ENCODE data around the gene DERA. TPM values are rescaled to one million over a fixed set of nuclear protein-coding genes. Genes with fewer than 3 reads are reported as not detected.
A peak's percentile ranks its signal among the peaks of the same experiment; 100 is the strongest.

Gene DERA
- total and polyA plus RNA-seq, 2 experiments from 2014 or later = 57.2 to 64.7 TPM

GRCh38 chr12:15984097-15984800, 73.1 kb downstream of the DERA start:
- Histone ChIP-seq H3K27ac (peak overlapping the region; percentile 8), H3K27me3 (no peaks in the 10 kb centered on the region), H2AFZ (no peak overlapping the region), H3K4me3 (no peak overlapping the region), H3K4me1 (ENCODE audit: insufficient read depth) (peaks cover 23% of the 10 kb centered on the region), H3K9me3 (ENCODE audit: low read depth) (no peaks in the 10 kb centered on the region), H3K79me2 (no peaks in the 10 kb centered on the region), H3K36me3 (replicated peaks; ENCODE audit: insufficient read depth, low read depth) (no peaks in the 10 kb centered on the region), H3K4me2 (no peak overlapping the region), H3K9me2 (replicated peaks; ENCODE audit: insufficient read depth) (no peaks in the 10 kb centered on the region), H4K20me1 (ENCODE audit: insufficient read depth, poor library complexity, severe bottlenecking) (no peaks in the 10 kb centered on the region)
- 82% methylated on average over 6 of the region's 6 CpGs for WGBS (ENCODE audit: low lambda C conversion rate, missing lambda C conversion rate)
- DNase-seq (ENCODE audit: low spot score) = no peak
- no peak for TF ChIP-seq CTCF (IDR thresholded peaks at IDR 0.05; ENCODE audit: poor library complexity)
- TF ChIP-seq EZH2phosphoT487 (IDR thresholded peaks at IDR 0.05; ENCODE audit: low read depth, severe bottlenecking, unreplicated experiment) = no peak
- no peak for TF ChIP-seq EZH2 (IDR thresholded peaks at IDR 0.05; ENCODE audit: borderline replicate concordance)

GRCh38 chr12:15984963-15985362, 73.8 kb downstream of the DERA start:
- no peak overlapping the region for H3K4me2 ChIP-seq
- H4K20me1 ChIP-seq (ENCODE audit: insufficient read depth, poor library complexity, severe bottlenecking) = no peaks in the 10 kb centered on the region
- no peaks in the 10 kb centered on the region for H3K79me2 ChIP-seq
- DNase-seq (ENCODE audit: low spot score) = no peak
- H3K36me3 ChIP-seq (replicated peaks; ENCODE audit: insufficient read depth, low read depth) = no peaks in the 10 kb centered on the region
- H3K4me1 ChIP-seq (ENCODE audit: insufficient read depth) = peaks cover 15% of the 10 kb centered on the region
- H3K27ac ChIP-seq = peak overlapping the region; percentile 3
- H3K27me3 ChIP-seq = no peaks in the 10 kb centered on the region
- no peaks in the 10 kb centered on the region for H3K9me3 ChIP-seq (ENCODE audit: low read depth)
- no peaks in the 10 kb centered on the region for H3K9me2 ChIP-seq (replicated peaks; ENCODE audit: insufficient read depth)
- H3K4me3 ChIP-seq = no peak overlapping the region
- 77% methylated on average over 2 of the region's 2 CpGs for WGBS (ENCODE audit: low lambda C conversion rate, missing lambda C conversion rate)
- TF ChIP-seq CTCF (IDR thresholded peaks at IDR 0.05; ENCODE audit: poor library complexity) (no peak), EZH2phosphoT487 (IDR thresholded peaks at IDR 0.05; ENCODE audit: low read depth, severe bottlenecking, unreplicated experiment) (no peak), EZH2 (IDR thresholded peaks at IDR 0.05; ENCODE audit: borderline replicate concordance) (no peak)
- no peak overlapping the region for H2AFZ ChIP-seq

- no peak for TF ChIP-seq EZH2 (IDR thresholded peaks at IDR 0.05; ENCODE audit: borderline replicate concordance)
- no peak for TF ChIP-seq EZH2phosphoT487 (IDR thresholded peaks at IDR 0.05; ENCODE audit: low read depth, severe bottlenecking, unreplicated experiment)
- TF ChIP-seq CTCF (IDR thresholded peaks at IDR 0.05; ENCODE audit: poor library complexity) = no peak
- no peaks in the 10 kb centered on the region for H3K9me2 ChIP-seq (replicated peaks; ENCODE audit: insufficient read depth)
- no peaks in the 10 kb centered on the region for H3K27me3 ChIP-seq
- no peaks in the 10 kb centered on the region for H3K79me2 ChIP-seq
- no peak overlapping the region for H2AFZ ChIP-seq
- H4K20me1 ChIP-seq (ENCODE audit: insufficient read depth, poor library complexity, severe bottlenecking) = no peaks in the 10 kb centered on the region
- H3K9me3 ChIP-seq (ENCODE audit: low read depth) = no peaks in the 10 kb centered on the region
- H3K4me3 ChIP-seq = no peak overlapping the region
- WGBS (ENCODE audit: low lambda C conversion rate, missing lambda C conversion rate) = 98% methylated on average over 11 of the region's 11 CpGs
- no peak overlapping the region for H3K27ac ChIP-seq
- H3K36me3 ChIP-seq (replicated peaks; ENCODE audit: insufficient read depth, low read depth) = no peaks in the 10 kb centered on the region
- peaks cover 4% of the 10 kb centered on the region for H3K4me1 ChIP-seq (ENCODE audit: insufficient read depth)
- H3K4me2 ChIP-seq = no peak overlapping the region
- DNase-seq (ENCODE audit: low spot score) = no peak
These were observed 76.6 kb downstream of the DERA start for GRCh38 chr12:15987696-15988095.

Data from hepatocyte (in vitro differentiated cells).